HPDE6-E6E7 (cell line): Measurements from ENCODE around the gene FZD4.

Source experiments
- DNase-seq: peaks from one replicate; pipeline ENCODE4 v3.0.0; 2011; ENCODE audit warnings: missing footprints; ENCODE audit errors: extremely low spot score

FZD4 gene

DNA sequence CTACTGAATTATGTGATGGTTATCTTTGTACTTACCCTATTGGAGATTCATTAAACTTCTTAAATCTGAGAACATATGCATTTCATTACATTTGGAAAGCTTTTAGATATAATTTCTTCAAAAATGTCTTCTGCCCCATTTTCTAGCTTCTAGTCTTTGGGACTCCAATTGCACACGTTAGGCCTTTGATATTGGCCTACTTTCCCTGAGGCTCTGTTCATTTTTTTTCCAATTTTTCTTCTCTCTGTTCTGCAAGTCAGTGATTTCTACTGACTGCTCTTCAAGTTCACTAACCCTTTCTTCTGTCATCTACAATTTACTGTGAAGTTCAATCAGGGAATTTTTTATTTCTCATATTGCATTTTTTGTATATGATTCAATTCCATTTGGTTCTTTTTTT, 43.0 kb downstream of the FZD4 start:
- no peak for DNase-seq

DNA sequence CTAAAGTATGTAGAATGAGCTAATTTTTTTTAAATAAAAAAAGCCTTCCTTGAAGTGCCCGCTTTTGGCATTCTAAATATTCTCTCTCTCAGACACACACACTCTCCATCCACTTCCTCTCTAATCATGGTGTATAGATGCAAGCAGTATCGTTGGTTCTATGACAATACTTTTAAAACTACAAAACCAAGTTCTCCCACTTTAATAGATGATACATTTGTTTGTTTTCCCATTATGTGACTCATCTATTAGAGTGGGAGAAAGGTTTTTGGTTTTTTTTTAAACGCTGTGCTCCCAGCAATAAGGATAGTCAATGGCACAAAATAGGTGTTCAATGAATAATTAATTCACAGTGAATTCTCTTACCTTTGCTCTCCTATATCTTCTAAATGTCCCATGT, 44.6 kb downstream of the FZD4 start:
- no peak for DNase-seq

DNA sequence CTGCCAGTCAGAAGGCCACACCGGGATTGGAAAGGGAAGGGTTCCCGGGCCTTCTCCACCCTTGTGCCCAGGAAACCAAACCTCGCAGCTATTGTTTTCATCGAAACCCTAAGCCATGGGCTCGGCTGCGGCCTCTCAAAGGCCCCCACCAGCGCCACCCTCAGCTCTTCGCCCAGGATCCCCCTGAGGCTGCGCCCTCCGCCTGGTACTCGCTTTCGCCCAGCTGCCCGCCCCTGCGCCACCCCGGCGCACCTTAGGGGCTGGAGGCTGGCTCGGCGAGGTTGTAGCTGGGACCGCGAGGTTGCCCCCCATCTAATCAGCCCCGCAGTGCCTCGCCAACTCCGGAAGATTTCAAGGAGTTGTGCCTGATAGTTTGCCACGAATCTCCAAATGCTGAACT, 49.0 kb downstream of the FZD4 start:
- no peak for DNase-seq

DNA sequence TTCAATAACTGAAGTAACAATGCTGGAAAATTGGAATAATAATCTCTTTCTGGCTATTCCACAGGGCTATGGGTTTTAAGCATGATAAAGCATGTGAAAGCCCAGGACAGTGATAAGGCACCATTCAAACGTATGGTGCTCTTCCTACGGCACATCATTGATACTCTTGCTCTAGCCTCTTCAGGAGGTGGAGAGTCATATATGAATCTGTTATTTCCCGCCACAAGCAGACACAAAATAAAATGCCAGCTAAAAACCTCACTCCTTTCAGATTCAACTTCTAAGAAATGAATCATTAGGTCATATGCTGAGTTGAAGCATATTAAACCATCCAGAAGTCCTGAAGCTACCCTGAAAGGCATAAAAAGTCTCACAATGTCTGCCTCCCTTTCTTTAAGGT, 49.9 kb downstream of the FZD4 start:
- DNase-seq, result no peak

DNA sequence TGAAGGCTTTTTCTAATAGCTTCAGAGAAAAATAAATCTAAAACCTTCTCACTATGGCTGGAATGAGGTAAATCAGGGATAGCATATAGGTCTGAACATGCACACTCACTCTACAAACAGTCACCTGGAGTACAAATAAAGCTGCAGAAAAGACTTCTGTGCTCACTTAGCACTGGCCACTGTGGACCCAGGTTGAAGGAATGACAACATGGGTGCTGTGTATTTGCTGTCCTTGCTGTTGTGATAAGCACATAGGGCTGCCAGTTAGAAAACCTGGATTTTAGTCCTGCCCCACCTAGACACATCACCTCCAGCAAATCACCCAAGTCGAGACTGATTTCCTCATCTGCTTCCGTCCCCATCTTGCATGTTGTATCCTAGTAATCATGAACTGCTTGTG, 51.2 kb downstream of the FZD4 start:
- DNase-seq, result no peak

DNA sequence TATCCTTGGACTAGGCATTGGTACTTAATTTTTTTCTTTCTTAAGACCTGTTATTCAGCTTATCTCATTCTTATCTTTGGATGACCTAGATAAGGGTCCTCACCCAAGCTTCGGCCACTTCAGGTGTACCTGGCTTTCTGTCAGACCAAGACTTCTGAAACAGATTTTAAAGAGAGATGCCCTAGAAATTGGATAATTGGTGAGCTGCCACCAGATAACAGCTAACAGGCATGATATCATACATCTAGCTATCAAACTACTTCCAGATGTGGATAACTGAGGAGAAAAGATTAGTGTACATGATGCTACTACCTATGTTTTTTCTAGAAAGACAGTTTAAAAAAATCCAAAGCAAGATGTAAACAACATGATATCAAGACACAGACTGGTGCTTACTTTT, 52.9 kb downstream of the FZD4 start:
- DNase-seq, result no peak

DNA sequence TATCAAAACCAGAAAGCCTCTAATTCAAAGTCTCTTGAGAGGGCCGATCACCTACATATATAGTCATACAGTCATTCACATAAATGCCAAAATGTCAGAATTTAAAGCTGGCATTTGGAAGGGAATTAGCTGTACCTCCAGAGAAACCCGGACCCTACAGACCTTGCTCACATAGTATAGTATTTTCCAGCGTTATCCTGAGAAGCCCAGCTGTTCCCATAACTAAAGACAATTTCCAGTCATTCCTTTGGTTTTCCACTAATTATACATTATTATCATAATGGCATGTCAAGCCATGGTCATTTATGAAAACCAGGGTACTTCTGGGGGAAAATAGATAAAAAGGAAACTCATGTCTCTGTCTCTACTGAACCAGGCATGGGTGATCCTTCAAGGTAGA, 53.6 kb downstream of the FZD4 start:
- DNase-seq, result no peak

DNA sequence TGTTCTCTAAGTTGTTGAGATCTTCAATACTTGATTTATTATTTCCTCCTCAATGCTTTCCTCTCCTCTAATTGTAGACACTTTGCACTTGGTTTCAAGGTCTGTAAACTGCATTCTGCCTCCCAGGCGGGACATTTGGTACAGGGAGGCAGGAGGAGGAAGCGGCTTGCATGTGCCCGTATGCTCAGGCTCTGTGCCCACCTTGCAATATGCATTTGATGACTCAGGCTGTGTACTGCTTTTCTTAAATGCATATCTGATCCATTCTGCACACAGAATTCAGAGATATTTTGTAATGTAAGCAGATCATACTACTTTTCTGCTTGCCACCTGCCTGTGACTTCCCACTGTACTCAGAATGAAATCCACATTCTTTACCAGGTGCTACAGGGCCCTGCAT, 55.0 kb downstream of the FZD4 start:
- no peak for DNase-seq

DNA sequence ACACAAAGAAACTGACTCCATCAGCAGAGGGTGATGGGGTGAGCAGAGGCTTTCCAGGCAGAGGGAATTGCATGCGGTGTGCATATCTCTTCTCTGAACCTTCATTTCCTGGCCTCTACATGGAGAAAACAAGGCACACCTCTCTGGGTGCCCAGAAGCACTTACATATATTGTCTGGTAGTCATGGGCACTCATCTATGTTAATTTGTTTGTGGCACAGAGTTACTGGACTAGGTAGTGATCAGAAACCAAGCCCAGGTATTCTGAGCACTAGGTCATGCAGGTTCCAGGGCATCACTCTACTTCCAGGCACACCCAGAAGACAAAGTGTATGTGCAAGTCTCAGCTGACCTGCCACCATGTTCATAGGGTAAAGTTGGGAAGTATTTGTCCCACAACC, 56.5 kb downstream of the FZD4 start:
- DNase-seq, result no peak

DNA sequence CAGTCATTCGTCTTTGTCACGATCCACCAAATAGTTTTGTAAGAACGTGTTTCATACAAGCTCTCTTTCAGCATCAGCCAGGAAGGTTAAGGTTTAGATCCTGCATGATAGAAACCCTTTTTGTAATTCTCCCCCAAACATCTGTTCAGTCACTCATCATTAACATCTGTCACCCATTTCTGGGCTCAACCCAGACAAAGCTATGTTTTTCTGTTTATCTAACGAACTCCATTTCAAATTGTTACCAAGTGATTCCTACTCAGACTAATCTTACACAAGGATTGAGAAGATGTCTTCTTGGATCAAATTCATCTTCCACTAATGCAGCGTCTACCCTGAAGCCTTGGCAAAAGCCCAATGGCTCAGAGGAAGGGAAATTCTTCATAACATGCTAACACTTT, 58.8 kb downstream of the FZD4 start:
- no peak for DNase-seq
